Fibroblast of upper back skin (primary cell): ENCODE data around the gene WDR70.
"Not testable (repeated sequence)": the region's sequence is repeated elsewhere in the genome, so short reads cannot be mapped to it uniquely, and the experiment has no call there.

Experiments used
- DNase-seq: peaks from one replicate; pipeline ENCODE4 v3.0.0-alpha.2; 2013

The WDR70 gene

DNA sequence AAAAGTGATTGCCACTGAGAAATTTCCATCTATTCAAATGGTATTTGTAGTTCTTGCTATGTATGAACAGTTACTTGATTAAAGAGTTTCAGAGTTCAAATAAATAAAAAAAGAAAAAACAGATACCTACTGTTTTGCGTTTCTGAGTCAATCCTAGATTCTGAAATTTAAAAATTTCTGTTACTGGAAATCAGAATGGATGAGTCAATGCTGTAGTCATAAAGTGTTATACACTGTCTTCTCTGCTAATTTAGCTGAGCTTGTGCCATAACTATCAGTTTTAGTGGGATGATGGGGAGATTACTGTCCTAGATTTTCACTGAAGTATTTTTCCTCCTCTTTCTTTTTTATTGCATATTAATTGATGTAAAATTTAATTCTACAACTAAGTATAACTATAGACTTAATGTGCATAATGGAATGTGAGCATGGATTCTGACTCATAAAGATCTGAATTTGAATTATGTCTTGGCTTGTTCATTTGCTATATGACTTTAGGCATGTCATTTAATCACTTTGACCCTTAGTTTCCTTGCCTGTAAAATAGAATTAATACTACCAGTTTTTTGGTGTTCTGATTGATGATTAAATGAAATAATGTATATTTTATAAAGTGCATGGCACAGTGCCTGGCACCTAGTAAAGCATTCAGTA lies 75.4 kb downstream of the WDR70 start:
- peak; percentile 27 for DNase-seq

DNA sequence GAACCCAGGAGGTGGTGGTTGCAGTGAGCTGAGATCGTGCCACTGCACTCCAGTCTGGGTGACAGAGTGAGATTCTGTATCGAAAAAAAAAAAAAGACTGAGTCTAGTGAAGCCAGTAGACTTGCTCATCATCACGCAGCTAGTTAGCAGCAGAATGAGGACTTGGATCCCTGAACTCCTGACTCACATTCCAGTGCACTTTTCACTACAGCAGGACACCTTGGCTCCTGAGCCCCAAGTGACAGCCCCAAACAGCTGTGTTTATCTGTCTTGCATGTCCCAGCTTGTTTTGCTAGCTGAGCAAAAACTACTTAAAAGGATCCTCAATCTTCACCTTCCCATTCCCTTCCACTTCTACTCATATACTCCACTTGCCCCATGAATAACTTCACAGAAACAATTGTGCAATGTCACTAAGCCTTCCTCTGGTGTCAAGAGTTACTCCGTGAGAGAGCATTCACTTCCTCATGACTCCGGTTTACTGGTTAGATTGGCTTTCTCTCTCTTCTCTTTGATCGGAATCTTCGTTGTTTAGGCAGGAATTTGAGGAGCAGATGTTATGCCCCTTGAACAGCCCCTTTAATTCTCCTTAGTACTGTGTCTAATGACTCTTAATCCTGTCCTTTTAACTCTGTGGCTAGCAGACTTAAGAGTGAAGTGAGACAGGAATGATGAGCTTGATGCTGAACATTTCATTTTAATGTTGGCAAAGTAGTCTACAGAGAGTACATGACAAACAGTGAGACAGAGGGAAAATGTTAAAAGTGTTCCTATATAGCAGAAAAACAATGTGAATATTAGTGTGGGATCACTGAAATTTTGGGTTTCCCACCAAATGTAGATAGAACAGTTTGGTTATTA lies 84.3 kb downstream of the WDR70 start:
- not testable (repeated sequence) for DNase-seq

GRCh38 chr5:37464581-37464980 lies 85.5 kb downstream of the WDR70 start:
- DNase-seq, result not testable (repeated sequence)

- not testable (repeated sequence) for DNase-seq
Measured at GRCh38 chr5:37469383-37469782, 90.3 kb downstream of the WDR70 start.

DNA sequence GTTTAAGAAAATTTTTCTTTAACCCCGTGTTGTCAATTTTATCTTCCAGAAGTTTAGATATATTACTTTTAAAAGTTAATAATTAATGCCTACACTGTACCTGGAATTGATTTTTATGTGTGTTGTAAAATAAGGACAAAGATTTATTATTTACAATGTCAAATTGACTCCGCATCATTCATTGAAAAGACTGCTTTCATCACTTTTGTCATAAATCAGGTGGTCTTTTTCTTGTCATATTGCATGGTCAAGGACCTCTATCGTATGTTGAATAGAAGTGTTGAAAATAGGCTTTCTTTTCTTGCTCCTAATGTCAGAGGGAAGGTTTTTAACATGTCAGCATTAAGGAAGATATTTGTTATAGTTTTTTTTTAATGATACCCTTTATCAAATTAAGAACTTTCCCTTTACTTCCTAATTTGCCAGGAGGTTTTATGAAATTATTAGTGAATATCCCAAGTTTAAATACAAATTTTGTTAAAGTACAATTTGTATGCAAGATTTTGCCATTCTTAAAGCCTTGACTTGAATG lies 92.6 kb downstream of the WDR70 start:
- DNase-seq, result no peak

DNA sequence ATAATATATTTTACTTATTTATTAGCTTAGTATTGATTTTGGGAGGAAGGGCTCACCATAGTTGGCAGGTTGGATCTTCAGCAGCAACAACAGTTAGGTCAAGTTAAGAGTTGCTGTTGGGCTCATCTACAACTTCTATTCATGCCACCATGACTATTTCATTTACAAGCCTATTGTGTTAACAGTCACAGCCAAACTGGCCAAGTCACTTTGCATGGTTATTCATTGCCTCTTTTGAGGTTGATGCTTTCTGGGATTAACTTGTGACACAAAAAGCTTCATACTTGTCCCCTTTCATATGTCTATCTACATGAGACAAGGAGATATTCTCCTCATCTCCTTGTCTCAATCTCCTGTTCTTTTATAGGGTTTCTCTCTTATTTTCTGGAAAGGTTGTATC lies 98.3 kb downstream of the WDR70 start:
- no peak for DNase-seq

DNA sequence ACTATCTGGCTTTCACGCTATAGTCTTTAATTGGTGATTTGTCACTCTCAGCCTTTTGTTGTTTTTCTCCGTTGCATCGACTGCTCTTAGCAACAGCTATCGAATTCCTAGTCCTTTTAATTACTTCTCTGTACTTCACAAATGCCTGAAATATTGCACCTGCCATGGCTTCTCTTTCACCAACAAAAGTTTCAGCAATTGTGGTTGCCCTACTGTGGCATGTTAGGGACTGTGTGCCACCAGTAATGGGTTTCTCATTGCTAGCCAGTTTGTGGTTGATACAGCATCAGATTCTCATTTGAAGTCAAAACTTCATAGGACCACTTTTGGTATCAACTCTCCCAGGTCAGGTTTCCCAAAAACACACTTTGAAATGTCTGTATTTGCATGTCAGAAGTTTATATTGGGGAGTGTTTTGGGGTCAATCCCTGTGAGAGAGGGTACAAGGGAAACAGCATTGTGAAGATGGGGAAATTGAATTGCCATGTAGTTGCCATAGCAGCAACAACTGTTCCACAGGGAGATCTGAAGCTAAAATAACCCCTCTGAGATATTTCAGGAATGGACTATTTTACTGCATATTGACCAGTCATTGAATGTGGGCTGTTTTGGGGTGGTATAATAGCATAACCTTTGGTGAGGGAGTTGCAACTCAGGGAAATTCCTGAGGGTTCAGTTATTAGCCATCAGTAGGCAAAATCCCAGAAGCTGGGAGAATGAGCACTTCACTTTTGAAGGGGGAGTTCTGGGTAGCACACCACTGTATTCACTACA lies 99.2 kb downstream of the WDR70 start:
- no peak for DNase-seq

GRCh38 chr5:37481395-37481794 lies 102.3 kb downstream of the WDR70 start:
- not testable (repeated sequence) for DNase-seq

DNA sequence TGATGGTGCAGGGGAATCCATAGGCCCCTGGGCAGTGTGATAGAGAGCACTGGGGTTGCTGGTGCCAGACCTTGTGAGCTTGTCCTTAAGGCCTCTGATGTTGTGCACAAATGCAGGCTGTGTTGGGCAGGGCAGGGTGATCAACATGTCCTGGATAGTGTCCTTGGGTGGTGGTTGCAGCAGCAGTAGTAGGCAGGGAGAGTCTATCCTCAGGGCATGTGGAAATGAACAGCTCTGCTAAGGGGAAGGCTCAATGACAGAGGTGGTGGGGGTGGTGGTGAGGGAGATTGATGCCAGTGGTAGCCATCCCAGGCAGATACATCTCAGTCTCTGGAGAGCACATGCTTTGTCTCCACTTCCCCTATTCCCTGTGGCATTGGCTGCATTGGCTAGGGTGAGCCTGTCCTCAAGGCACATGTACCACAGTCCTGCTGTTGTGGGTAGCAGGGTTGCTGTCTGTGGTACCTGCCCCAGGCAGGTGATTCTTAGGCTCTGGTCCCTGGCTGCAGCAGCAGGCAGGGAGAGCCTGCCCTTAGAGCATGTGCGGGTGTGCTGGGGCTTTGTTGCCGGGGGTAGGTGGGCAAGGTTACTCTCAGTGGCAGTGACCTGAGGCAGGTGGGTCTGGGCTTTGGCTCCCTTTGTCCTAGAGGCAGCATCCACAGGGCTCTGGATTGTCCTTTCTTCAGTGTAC lies 111.1 kb downstream of the WDR70 start:
- no peak for DNase-seq

DNA sequence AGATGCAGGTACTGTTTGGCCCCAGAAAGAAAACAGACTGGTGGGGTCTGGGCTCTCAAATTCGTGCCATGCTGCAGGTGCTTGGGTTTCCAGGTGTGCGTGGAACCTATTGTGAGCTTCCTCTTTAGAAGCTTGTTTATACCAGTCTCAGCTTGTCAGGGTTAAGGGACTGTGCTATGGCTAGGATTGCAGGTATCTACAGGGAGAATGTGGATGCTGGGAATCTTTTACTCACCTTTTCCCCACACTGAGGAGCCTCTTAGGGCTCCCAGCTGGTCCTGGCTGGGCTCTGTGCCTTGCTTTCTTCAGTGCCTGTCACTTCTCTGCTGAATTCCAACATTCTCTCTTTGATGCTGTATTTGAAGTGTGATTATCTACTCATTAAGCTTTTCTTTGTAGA lies 111.8 kb downstream of the WDR70 start:
- no peak for DNase-seq

DNA sequence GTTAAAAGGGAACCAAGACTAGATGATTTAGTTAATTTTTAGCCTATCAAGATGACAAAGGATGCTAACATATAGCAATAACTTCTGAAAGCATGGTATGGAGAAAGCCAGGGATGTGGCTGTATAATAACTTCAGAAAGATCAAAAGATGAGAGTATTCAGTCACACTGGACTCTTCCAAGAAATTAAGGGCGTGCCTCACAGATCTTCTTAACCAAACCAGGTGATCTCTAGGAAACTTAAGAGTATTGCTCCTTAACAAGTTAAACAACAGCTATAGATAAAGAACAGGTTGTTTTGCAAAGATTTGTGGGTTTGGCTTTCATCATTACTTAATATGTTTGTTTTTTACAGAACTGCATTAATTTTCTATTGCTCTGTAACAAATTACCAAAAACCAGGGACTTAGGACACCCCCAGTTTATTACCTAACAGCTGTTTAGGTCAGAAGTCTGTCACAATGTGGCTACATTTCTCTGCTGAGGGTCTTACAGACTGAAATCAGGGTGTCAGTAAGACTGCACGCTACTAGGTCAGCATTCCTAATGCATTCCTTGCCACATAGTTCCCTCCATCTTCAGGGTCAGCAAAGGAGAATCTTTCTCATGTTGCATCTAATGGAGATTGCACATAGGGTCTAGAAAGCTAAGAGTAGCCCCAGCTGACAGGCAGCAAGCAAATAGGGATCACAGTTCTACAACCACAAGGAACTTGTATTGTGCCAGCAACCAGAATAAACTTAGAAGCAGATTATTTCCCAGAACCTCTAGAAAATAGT lies 113.8 kb downstream of the WDR70 start:
- DNase-seq, result peak; percentile 27

DNA sequence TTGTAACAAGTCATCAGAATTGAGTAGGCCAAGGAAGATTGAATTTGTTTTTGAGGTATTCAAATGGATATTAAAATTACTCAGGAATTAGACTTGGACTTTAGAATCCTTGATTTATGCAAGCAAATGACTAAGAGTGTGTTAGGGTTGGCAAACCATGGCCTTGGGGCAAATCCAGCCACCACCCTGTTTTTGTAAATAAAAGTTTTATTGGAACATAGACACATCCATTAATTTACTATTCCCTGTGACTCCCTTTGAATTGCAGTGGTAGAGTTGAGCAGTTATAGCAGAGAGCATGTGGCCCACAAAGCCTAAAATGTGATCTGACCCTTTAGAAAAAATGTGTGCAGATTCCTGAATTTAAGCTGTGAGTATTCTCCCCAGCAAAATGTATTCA lies 115.6 kb downstream of the WDR70 start:
- DNase-seq, result no peak

- peak; percentile 41 for DNase-seq
Measured at GRCh38 chr5:37495210-37495609, 116.1 kb downstream of the WDR70 start.

- DNase-seq, result peak; percentile 74
Measured at GRCh38 chr5:37495668-37496347, 116.7 kb downstream of the WDR70 start.

DNA sequence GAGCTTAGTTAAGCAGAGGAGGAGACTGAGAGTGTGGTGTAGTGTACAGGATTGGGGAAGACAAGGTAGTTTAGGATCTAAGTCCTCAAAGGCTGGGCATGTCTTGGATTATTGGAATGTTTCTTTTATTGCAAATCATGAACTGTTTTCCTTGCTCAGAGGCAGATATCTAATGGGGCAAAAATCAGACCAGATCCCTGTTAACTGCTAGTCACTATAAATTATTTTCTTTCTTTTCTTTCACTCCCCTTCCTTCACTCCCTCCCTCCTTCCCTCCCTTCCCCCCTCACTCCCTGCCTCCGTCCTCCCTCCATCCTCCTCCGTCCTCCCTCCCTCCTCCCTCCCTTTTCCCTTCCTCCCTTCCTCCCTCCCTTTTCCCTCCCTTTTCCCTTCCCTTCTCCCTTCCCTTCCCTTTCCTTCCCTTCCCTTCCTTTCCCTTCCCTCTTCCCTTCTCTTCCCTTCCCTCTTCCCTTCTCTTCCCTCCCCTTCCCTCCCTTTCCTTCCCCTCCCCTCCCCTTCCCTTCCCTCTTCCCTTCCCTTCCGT lies 117.9 kb downstream of the WDR70 start:
- DNase-seq, result no peak

- no peak for DNase-seq
Measured at GRCh38 chr5:37501152-37501551, 122.0 kb downstream of the WDR70 start.

GRCh38 chr5:37506241-37506640 lies 127.1 kb downstream of the WDR70 start:
- DNase-seq, result no peak

GRCh38 chr5:37506722-37507121 lies 127.6 kb downstream of the WDR70 start:
- DNase-seq, result no peak

DNA sequence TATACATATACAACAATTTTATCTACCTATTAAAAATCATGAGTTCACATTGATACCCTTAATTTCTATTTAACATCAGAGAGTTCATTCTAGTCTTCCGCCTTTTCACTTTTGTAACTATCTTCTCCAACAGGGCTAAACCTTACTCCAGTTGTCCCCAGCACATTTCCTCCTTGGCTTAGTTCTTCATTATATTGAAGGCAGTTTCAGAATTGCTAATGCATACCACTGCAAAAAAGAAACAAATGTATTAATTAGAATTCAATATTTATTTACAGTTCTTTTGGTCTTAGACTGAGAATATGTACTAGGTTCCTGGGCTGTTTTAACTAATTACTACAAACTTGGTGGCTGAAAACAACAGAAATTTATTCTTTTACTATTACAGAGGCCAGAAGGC lies 132.5 kb downstream of the WDR70 start:
- DNase-seq, result no peak

GRCh38 chr5:37514946-37515345 lies 135.8 kb downstream of the WDR70 start:
- no peak for DNase-seq

DNA sequence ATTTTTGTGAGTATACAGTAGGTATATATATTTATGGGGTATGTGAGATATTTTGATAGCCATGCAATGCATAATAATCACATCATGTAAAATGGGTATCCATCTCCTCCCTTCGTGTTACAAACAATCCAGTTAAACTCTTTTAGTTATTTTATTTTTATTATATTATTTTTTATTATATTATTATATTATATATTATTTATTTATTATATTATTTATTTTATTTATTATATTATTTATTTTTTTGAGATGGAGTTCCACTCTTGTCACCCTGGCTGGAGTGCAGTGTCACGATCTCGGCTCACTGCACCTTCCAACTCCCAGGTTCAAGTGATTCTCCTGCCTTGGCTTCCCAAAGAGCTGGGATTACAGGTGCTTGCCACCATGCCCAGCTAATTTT lies 138.6 kb downstream of the WDR70 start:
- no peak for DNase-seq
